GM04504 (cell line): ENCODE data around the gene PTPN2.
A peak's percentile ranks its signal among the peaks of the same experiment; 100 is the strongest.

Experiments used
- DNase-seq: peaks from one replicate; pipeline ENCODE4 v3.0.0-alpha.2; 2012; ENCODE audit warnings: low read depth

Gene PTPN2

GRCh38 chr18:12745095-12745795 lies 138.8 kb downstream of the PTPN2 start:
- no peak for DNase-seq

GRCh38 chr18:12744103-12744502 lies 139.9 kb downstream of the PTPN2 start:
- peak; percentile 43 for DNase-seq

GRCh38 chr18:12742453-12742852 lies 141.6 kb downstream of the PTPN2 start:
- no peak for DNase-seq
